ENCODE measurements around the gene AMN.

The AMN gene

GRCh38 chr14:102944448-102945330 lies 22.2 kb downstream of the AMN start:
- DNase-seq (ENCODE audit: low spot score) = no peak

- DNase-seq (ENCODE audit: low spot score) = no peak
Observed at GRCh38 chr14:102945346-102946130, 23.1 kb downstream of the AMN start.

- DNase-seq (ENCODE audit: low spot score) = no peak
Observed at GRCh38 chr14:102947321-102948103, 25.0 kb downstream of the AMN start.

- no peak for DNase-seq (ENCODE audit: low spot score)
Observed at GRCh38 chr14:102948698-102949061, 26.2 kb downstream of the AMN start.

- peak; percentile 83 for DNase-seq (ENCODE audit: low spot score)
Observed at GRCh38 chr14:102949062-102949800, 26.8 kb downstream of the AMN start.

- DNase-seq (ENCODE audit: low spot score) = no peak
Observed at GRCh38 chr14:102949801-102950451, 27.5 kb downstream of the AMN start.

GRCh38 chr14:102951034-102951433 lies 28.6 kb downstream of the AMN start:
- no peak for DNase-seq (ENCODE audit: low spot score)

GRCh38 chr14:102951799-102952198 lies 29.3 kb downstream of the AMN start:
- no peak for DNase-seq (ENCODE audit: low spot score)

GRCh38 chr14:102952276-102952675 lies 29.8 kb downstream of the AMN start:
- no peak for DNase-seq (ENCODE audit: low spot score)

GRCh38 chr14:102953100-102953499 lies 30.6 kb downstream of the AMN start:
- DNase-seq (ENCODE audit: low spot score) = no peak

GRCh38 chr14:102954081-102954789 lies 31.8 kb downstream of the AMN start:
- no peak for DNase-seq (ENCODE audit: low spot score)

- DNase-seq (ENCODE audit: low spot score) = no peak
Observed at GRCh38 chr14:102955636-102956408, 33.4 kb downstream of the AMN start.

GRCh38 chr14:102957222-102957621 lies 34.8 kb downstream of the AMN start:
- DNase-seq (ENCODE audit: low spot score) = no peak

- no peak for DNase-seq (ENCODE audit: low spot score)
Observed at GRCh38 chr14:102958461-102958860, 36.0 kb downstream of the AMN start.

GRCh38 chr14:102962111-102962627 lies 39.7 kb downstream of the AMN start:
- no peak for DNase-seq (ENCODE audit: low spot score)

GRCh38 chr14:102964152-102964730 lies 41.8 kb downstream of the AMN start:
- no peak for DNase-seq (ENCODE audit: low spot score)

GRCh38 chr14:102965282-102965681 lies 42.8 kb downstream of the AMN start:
- no peak for DNase-seq (ENCODE audit: low spot score)

GRCh38 chr14:102965971-102966655 lies 43.6 kb downstream of the AMN start:
- DNase-seq (ENCODE audit: low spot score) = no peak
